ENCODE data around the gene EPB42. TPM values are rescaled to one million over a fixed set of nuclear protein-coding genes. Genes with fewer than 3 reads are reported as not detected.

EPB42 gene
- total and polyA plus RNA-seq, 2 donors (not counting 1 experiment from before 2014, with no cell fraction given), result not detected

GRCh38 chr15:43251185-43251870, 30.5 kb upstream of the EPB42 start:
- no peak overlapping the region for H2AFZ ChIP-seq (ENCODE audit: insufficient read depth, low read depth, low read length, poor library complexity, severe bottlenecking)
- H3K27ac Mint-ChIP-seq, result peak overlapping the region; percentile 37
- POLR2A ChIA-PET, result no interaction called here

More at GRCh38 chr15:43251185-43251870, 30.5 kb upstream of the EPB42 start:
- H3K36me3 ChIP-seq (replicated peaks in 1 of 2; ENCODE audit: control extremely low read depth in 1 of 2, control insufficient read depth in 1 of 2, extremely low read depth in 1 of 2, insufficient read depth in 2 of 2, low read length in 1 of 2), result no peaks in the 10 kb centered on the region
- CTCF ChIA-PET, result interaction anchor here (0.6 to 3.9 kb wide), 4 partner anchors 18 to 141 kb away, joined by 3 to 23 read pairs (median 6); no protein-coding TSS in a partner anchor
- no peaks in the 10 kb centered on the region for H3K79me2 ChIP-seq (ENCODE audit: control insufficient read depth, insufficient read depth, low read length)
- Mint-ChIP-seq H3K4me3 (no peak overlapping the region), H3K4me1 (peaks cover 32% of the 10 kb centered on the region), H3K27me3 (no peaks in the 10 kb centered on the region), H3K9me3 (ENCODE audit: insufficient read depth) (no peaks in the 10 kb centered on the region)
- WGBS (ENCODE audit: insufficient coverage), result 95% methylated on average over 6 of the region's 8 CpGs
- H3K27me3 ChIP-seq (replicated peaks in 1 of 4; ENCODE audit: control extremely low read depth in 1 of 4, control insufficient read depth in 3 of 4, insufficient read depth in 4 of 4, low read length in 3 of 4), result no peaks in the 10 kb centered on the region
- H3K4me3 ChIP-seq (ENCODE audit: control extremely low read depth in 1 of 5, extremely low read depth in 1 of 5, insufficient read depth in 1 of 5, low read depth in 2 of 5, low read length in 4 of 5), result no peak overlapping the region
- H3K4me1 ChIP-seq (ENCODE audit: control insufficient read depth in 2 of 2, insufficient read depth in 2 of 2, low read length in 2 of 2), result peaks cover 13 to 15% of the 10 kb centered on the region in 2 donors
- TF ChIP-seq CTCF (IDR thresholded peaks at IDR 0.05) (no peak), EZH2 (IDR thresholded peaks at IDR 0.05; ENCODE audit: borderline replicate concordance, insufficient read depth, low read depth, low read length, poor library complexity, severe bottlenecking) (no peak)
- intact Hi-C loops (cut with micrococcal nuclease), result no loop called here
- no peak overlapping the region for H3K27ac ChIP-seq (ENCODE audit: low read length in 2 of 2)
- no peak overlapping the region for H3K4me2 ChIP-seq (replicated peaks; ENCODE audit: low read depth, low read length, poor library complexity, severe bottlenecking)
- ATAC-seq (ENCODE audit: low read depth) (no peak), DNase-seq (no peak)
- H3K9me3 ChIP-seq (ENCODE audit: control extremely low read depth in 1 of 3, control insufficient read depth in 2 of 3, insufficient read depth in 1 of 3, low read length in 2 of 3), result no peaks in the 10 kb centered on the region
- H3K9ac ChIP-seq (ENCODE audit: low read length), result no peak overlapping the region
- H4K20me1 ChIP-seq (ENCODE audit: control insufficient read depth, insufficient read depth, low read length, poor library complexity, severe bottlenecking), result no peaks in the 10 kb centered on the region
